Jurkat, Clone E6-1 (cell line): ENCODE results near the gene SAMM50.

Source experiments
- DNase-seq: peaks from one replicate; pipeline ENCODE4 v3.0.0-alpha.2; 2011; ENCODE audit warnings: low read depth, low spot score
- H3K4me3 ChIP-seq: 2 replicates; pipeline ENCODE4 v1.5.1; 2011; ENCODE audit warnings: mild to moderate bottlenecking, low read length, control low read depth, moderate library complexity

Gene SAMM50

DNA sequence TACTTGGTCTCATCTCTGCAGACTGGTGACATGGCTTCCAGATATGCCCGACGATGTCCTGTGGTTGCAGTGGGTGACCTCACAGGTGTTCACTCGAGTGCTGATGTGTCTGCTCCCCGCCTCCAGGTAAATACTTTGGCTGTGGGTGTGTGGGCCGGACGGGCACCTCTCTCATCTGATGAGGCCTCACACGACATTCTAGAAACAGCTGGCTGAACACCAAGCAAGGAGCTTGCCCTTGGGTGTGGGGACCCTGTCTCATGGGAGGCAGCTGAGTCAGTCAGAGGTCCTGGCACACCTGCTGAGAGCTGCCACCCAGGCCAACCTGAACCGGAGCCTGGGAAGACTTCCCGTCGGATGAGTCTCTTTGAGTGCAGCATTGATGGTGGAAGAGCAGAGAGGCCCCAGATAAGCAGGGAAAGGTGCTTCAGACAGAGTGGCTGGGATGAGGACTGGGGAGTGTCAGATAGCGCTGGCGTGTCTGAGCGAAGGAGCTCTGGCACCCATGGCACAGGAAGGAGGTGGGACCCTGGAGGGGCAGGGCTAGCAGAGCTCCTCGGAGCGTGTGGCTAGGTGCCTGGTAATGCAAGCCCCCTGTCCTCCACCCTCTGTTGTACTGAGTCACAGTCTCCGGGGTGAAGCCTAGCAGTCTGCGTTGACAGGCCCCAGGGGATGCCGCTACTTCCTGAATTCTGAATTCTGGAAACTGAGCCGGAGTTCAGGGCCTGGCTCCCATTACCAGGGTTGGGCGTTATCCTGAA, 10.4 kb upstream of the SAMM50 start:
- no peak for DNase-seq
- no peak overlapping the region for H3K4me3 ChIP-seq

DNA sequence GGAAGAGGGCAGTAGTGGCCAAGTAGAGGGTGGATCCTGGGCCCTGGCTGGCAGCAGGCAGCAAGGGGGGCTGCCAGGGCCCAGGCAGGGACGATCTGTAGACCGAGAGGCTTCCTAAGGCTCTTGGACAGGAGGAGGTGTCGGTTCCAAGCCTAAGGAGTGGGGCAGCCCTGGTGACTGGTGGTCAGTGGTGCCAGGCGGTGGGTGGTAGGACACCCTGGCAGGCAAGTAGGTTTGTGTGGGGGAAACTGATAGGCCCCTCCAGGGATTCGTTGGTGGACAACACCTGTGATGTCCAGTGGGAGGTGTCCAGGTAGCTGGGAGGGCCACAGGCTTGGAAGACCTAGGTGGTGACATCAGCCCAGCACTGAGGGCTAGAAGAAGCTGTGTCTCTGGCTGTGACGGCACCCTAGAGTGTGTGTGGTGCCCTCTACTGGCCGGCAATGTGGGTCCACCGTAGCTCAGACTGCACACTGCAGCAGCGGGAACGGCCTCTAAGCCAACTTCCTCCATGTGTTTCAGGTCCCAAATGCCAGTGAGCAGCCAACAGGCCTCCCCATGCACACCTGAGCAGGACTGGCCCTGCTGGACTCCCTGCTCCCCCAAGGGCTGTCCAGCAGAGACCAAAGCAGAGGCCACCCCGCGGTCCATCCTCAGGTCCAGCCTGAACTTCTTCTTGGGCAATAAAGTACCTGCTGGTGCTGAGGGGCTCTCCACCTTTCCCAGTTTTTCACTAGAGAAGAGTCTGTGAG, 9.4 kb upstream of the SAMM50 start:
- DNase-seq, result peak; percentile 65
- H3K4me3 ChIP-seq, result no peak overlapping the region

DNA sequence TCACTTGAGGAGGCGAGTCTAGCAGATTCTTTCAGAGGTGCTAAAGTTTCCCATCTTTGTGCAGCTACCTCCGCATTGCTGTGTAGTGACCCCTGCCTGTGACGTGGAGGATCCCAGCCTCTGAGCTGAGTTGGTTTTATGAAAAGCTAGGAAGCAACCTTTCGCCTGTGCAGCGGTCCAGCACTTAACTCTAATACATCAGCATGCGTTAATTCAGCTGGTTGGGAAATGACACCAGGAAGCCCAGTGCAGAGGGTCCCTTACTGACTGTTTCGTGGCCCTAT, 8.9 kb upstream of the SAMM50 start:
- DNase-seq, result no peak
- no peak overlapping the region for H3K4me3 ChIP-seq

DNA sequence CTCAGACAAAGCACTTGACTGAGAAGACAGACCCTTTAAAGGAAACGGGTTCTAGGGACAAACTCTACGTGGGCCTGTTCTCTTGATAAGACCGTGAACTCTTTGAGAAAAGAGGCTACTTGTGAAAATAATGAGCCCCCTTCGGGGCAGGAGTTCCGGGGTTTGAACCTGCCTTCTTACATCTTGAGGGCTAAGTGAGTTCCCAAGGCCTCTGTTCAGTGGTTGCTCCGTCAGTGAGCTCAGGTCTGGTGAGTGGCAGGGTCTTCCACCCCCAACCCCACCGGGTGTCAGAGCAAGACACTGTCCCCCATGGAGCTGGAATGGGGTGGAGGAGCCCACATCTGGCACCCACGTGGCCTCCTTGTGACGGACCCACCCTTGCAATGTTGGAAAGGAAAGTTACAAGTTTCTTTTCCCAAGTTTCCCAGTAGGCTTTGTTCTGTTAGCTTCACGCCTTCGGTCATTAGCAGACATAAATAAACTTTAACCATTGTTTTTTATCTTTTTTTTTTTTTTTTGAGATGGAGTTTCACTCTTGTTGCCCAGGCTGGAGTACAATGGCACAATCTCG, 6.3 kb upstream of the SAMM50 start:
- H3K4me3 ChIP-seq, result no peak overlapping the region
- no peak for DNase-seq

DNA sequence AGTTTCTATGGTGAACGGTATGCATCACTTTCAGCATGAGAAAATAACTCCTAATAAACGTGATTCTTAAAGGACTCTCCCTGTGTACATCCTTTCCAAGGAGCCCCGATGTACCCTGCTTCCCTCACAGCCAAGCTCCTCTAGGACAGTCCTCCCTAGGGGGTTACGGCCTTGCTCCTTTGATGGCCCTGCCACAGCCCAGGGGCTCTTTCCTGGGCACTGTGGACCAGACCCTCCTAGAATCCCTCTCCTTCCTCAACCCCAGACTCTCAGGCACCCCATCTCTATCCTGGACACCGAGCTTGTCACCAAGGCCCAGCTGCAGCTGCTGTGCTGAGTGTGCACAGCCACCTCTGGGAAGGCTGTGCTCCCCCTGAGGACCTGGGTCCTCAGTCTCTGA, 3.9 kb upstream of the SAMM50 start:
- no peak for DNase-seq

DNA sequence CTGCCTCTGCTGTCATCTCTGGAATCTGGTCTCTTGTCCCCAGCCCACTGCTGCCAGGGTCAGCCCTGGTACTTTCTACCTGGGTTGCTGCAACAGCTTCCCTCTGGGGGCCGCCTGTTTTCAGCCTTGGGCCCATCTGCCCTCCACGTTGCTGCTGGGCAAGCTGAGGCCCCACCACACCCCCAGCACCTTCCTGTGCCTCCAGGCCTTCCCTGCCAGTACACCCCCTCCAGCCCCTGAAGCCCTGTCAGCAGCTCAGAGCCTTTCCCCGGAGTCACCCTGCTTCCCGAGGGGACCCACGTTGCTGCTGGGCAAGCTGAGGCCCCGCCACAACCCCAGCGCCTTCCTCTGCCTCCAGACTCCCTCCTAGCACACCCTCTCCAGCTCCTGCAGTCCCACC, 3.3 kb upstream of the SAMM50 start:
- no peak for DNase-seq

More for the DNA sequence above, 3.9 kb upstream of the SAMM50 start:
- H3K4me3 ChIP-seq, result no peak overlapping the region

DNA sequence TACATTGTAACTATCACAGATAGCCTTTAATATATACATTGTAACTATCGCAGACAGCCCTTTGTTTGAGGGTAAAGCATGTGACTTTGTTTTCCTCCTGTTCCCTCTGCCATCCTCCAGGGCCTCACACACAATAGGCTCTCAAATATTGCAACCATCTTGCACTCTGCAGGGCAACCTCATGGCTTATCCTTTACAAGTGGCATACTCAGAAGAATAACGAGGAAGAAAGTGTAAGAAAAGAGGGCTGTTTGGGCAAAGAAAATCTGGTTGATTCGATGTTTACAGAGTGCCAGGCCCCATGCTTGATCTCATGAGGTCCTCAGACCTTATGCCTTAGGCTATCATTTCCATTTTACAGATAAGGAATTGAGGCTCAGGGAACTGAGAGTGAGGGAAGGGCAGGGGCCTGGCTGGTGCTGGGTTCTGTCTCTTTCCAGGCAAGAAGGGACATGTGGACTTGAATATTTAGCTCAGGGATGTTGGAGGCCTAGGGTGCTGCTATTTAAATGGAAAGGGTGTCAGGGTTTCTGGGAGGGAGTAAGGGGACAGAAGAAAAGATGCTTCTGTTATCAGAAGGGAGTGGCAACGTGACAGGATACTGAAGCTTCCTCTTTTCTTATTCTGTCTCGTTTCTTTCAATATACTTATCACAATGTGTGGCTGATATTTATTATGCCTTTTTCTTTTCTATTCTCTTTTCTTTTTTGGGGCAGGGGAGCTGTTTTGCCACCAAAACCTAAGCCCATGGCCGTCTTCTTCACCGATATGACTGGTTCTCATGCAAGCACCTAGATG, 1.1 kb upstream of the SAMM50 start:
- H3K4me3 ChIP-seq, result peak overlapping the region; percentile 99
- peak; percentile 29 for DNase-seq

More for the DNA sequence above, 3.3 kb upstream of the SAMM50 start:
- H3K4me3 ChIP-seq, result no peak overlapping the region

DNA sequence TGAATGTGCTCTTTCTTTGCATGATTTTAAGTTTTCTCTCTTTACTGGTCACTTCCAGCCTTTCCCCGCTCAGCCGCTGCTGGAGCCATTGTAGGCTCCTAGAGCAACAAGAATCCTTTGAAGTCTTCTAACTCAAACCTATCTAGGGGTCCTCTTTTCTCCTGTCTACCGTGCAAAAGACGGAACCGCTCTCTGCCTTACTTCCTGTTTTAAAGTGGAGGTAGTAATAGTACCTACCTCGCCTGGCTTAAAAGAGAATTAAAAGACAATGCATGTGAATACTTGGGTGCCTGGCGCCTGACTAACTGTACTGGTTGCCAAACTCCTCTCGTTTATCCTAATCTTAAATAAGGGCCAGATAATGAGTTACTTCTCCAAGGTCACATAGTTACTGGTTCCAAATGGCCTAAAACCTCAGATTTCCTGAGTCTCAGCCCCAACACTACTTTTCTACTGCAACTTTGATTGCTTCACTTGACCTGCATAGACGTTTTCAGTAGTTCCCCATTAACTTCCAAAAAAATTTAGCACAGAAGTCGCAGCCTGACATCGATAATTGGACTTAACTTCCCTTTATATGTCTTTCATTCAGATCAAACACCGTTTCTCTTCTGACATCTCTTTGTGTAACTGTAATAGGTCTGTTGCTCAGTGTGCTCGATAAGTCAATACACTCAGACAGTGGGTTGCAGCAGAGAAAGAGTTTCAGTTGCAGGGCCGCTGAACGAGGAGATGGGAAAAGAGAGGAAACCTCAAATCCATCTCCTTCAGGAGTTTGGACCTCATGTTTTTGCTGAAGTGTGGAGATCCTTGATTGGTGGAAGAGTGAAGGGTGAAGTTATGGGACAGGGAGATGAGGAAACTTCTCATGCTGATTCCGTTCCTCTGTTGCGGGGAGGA, 891 bp downstream of the SAMM50 start:
- DNase-seq, result peak; percentile 32
- peak overlapping the region; percentile 99 for H3K4me3 ChIP-seq

DNA sequence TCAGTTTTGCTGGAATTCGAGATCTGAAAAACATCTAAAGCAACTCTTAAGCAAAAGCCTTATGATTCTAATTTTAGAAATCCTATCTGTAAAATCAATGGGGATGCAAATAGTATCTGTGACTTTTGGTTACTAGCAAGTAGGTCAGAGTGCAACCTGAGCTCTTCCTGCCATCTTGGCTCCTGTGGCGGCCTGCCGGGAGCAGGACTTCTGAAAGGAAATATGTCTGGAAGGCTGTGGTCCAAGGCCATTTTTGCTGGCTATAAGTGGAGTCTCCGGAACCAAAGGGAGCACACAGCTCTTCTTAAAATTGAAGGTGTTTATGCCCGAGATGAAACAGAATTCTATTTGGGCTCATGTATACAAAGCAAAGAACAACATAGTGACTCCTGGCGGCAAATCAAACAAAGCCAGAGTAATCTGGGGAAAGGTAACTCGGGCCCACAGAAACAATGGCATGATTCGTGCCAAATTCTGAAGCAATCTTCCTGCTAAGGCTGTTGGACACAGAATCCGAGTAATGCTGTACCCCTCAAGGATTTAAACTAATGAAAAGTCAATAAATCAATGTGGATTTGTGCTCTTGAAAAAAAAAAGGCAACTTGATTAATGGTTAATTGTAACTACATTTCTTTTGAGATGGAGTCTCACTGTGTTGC, 1.7 kb downstream of the SAMM50 start:
- no peak for DNase-seq
- H3K4me3 ChIP-seq, result peak overlapping the region; percentile 99; the same call in 1 of the 2 replicates

DNA sequence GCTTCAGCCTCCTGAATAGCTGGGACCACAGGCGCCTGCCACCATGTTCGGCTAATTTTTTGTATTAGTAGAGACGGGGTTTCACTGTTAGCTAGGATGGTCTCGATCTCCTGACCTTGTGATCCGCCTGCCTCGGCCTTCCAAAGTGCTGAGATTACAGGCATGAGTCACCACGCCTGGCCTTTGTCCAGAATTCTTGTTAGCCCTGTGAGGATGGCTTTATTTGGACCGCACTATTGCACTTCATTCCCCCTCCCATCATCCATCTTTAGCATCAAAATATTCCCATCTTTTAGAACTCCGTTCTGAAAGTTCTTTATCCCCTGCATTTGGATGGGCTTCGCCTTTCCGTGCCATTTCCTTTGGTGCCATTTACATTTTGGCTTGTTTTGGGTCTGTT, 2.6 kb downstream of the SAMM50 start:
- DNase-seq, result no peak
- H3K4me3 ChIP-seq, result no peak overlapping the region

DNA sequence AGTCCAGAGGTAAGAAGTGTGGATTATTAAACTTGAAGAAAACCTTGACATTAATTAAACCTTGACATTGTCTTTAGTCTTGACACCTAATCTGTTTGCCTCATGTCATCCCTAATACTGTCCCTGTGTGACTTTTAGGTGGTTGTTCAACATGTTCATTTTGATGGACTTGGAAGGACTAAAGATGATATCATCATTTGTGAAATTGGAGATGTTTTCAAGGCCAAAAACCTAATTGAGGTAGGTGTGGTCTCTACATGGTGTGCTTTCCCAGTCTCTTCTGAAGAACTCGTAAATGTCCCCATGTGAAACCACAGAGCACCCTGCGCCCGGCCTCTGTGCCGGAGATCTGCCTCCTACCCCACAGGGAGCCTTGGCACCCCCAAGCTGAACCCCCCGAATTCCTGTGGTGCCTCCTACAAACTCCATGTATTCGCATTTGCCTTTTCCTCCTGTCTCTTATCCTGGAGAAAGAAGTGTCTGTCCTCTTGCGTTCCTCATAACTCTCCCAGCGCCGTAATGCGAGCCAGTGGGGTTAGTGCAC, 9.1 kb downstream of the SAMM50 start:
- H3K4me3 ChIP-seq, result no peak overlapping the region
- no peak for DNase-seq

DNA sequence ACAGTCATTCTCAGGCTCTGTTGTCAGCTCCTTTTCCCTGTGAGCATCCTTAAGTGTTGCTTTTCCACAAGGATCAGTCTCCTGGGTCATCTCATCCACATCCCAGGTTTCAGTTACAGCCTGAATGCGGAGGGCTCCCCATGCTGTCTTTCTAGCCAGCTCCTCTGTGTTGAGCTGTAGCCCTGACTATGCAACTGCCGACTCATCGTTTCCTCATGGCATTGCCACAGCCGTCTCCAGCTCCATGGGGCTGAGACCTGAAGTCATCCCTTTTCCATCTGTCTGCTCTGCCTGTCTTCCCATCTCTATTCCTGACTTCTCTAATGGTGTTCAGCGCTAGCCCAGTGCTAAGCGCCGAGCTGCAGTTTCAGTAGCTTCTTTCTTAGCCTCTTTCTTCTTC, 11.8 kb downstream of the SAMM50 start:
- DNase-seq, result no peak
- H3K4me3 ChIP-seq, result no peak overlapping the region

DNA sequence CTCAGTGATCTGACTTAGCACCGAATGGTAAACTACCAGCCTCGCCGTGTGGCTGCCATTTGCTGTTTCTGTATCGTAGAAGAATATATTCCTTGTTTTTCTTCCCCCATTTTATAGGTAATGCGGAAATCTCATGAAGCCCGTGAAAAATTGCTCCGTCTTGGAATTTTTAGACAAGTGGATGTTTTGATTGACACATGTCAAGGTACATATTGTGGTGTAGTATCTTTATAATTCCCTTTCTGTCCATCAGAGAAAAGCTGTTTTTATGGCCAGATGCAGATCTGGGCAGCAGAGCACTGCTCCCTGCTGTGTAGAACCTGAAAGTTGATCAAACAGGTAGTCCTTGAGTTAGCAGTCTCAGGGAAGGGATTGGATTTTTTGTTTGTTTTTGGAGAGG, 13.4 kb downstream of the SAMM50 start:
- no peak for DNase-seq
- no peak overlapping the region for H3K4me3 ChIP-seq

DNA sequence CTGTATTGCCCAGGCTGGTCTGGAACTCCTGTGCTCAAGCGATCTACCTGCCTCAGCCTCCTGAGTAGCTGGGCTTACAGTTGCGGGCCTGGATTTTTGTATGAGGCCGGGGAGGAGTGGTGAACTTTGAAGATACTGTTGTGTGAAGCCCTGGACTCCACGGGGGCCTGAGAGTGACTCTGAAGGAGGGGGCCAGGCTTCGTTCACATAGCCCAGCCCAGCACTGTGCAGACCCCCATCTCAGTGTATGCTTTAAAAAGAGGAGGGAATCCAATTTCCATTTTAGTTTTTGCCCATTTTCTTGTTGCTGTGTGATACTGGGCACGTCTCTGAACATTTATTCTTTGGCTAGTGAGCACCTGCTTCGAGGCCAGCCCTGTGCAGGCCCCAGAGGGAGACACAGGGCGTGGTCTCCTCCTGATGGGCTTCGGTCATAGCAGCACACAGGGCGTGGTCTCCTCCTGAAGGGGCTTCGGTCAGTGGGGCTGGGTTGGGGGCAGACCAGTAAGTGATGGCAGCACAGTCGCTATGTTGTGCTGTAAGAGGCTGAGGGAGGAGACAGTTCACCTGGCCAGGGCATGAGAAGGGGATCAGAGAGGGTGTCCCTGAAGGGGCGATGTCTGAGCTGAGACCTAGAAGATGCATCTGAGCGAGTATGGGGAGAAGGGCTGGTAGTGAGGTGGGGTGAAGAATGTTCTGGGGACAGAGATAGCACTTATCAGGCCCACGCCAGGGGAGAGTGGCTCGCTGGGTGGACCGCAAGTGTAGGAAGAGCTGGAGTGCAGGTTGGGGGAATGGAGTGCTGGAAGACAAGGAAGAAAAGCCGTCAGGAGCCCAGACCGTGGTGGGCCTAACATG, 14.0 kb downstream of the SAMM50 start:
- DNase-seq, result no peak
- no peak overlapping the region for H3K4me3 ChIP-seq

DNA sequence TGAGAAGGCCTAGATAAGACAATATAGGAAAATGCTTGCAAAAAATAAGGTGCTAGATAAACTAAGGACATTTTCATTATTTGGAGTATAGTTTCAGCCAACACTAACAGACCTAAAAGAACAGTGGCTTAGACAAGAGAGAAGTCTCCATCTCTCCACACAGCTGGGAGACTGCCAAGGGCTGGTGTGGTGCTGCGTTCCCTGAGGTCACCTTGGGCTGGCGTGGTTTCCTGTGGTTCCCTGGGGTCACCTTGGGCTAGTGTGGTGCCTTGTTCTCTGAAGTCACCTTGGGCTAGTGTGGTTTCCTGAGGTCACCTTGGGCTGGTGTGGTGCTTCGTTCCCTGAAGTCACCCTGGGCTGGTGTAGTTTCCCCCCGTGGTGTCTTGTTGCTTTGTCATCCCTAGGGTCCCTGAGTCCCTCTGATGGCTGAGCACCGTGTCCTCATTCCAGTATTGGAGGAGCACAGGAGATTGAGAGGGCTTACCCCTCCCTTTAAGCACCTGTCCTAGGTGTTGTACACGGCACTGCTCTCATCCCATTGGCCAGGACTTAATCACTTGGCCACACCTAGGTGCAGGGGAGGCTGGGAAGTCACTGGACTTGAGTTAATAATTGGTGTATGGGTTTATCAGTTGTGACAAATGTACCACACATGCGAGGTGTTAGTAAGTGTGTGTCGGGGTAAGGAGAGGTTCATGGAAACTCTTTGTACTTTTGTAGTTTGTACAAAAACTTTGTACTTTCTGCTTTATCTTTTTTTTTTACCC, 14.9 kb downstream of the SAMM50 start:
- H3K4me3 ChIP-seq, result no peak overlapping the region
- no peak for DNase-seq

DNA sequence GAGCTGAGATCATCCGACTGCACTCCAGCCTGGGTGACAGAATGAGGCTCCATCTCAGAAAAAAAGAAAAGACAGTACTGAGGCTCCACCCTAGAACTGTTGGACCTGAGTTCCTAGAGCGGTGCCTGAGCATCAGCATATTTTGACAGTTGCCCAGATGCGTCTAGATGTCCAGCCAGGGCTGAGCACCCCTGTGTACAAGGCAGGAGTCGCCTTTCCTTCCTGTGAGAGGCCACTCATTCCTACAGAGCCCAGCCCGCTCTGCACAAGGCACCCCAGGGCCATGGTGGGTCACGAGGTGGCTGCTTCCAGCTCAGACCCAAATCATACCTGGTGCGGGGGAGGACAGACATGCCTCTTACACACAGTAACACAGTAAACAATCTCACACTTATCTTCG, 15.9 kb downstream of the SAMM50 start:
- H3K4me3 ChIP-seq, result no peak overlapping the region
- DNase-seq, result no peak
